Heart right ventricle (tissue), 16 donors: ENCODE measurements around the gene TLE3. TPM values are rescaled to one million over a fixed set of nuclear protein-coding genes. Genes with fewer than 3 reads are reported as not detected.

ENCODE experiments used
- ATAC-seq, 8 donors: fragments of 200-7000 bp; cut with Tn5 transposase; one replicate each; pipeline ENCODE4 v1.9.1; 2020; ENCODE audit warnings: mild to moderate bottlenecking in 8 of 8, moderate library complexity in 8 of 8, moderate number of reproducible peaks in 1 of 8
- DNase-seq, 2 donors: peaks; one replicate each; pipeline ENCODE4 v3.0.0-alpha.2; 2020
- H3K27ac ChIP-seq, 10 donors: fragments of 200-600 bp; sonication (generic) in 2 of 10; one replicate each; pipeline versions ENCODE4 v1.5.0 to v1.8.0; 2020 to 2022; ENCODE audit warnings: mild to moderate bottlenecking in 3 of 10
- H3K27me3 ChIP-seq, 7 donors: fragments of 200-600 bp; one replicate each; pipeline ENCODE4 v1.8.0; 2021 to 2022; ENCODE audit warnings: mild to moderate bottlenecking in 2 of 7
- H3K36me3 ChIP-seq, 9 donors: fragments of 200-600 bp; sonication (generic) in 1 of 9; one replicate each; pipeline versions ENCODE4 v1.5.0 to v1.8.0; 2020 to 2022; ENCODE audit warnings: mild to moderate bottlenecking in 2 of 9
- H3K4me1 ChIP-seq, 9 donors: fragments of 200-600 bp; sonication (generic) in 1 of 9; one replicate each; pipeline versions ENCODE4 v1.5.0 to v1.8.0; 2020 to 2022; ENCODE audit warnings: mild to moderate bottlenecking in 4 of 9
- H3K4me3 ChIP-seq, 10 donors: fragments of 200-600 bp; sonication (generic) in 2 of 10; one replicate each; pipeline versions ENCODE4 v1.5.0 to v1.8.0; 2020 to 2022; ENCODE audit warnings: mild to moderate bottlenecking in 7 of 10, moderate library complexity in 2 of 10
- H3K9me3 ChIP-seq, 11 donors: fragments of 200-600 bp in 10 of 11; sonication (generic) in 2 of 11; one replicate each; pipeline versions ENCODE4 v1.5.0 to v1.8.0; 2013 to 2022; ENCODE audit warnings: mild to moderate bottlenecking in 2 of 11, control low read depth in 1 of 11, moderate library complexity in 1 of 11
- WGBS, 2 donors: extraction: QIAGEN DNeasy Blood & Tissue Kit; methylation state at CpG; one replicate each; pipeline ENCODE4 v1.1.7; 2013; ENCODE audit warnings: inconsistent platforms in 1 of 2; 5-methylcytosine and 5-hydroxymethylcytosine counted together
- intact Hi-C, 10 donors: fragments of 100-400 bp; cut with DNase I; formaldehyde crosslinking; loops; one replicate each; pipeline versions ENCODE4 v1.11.1 to v1.14.2; 2022
- microRNA-seq, 2 donors: library from miRNA; unstranded; fragments of <30 nt; microRNA quantifications; one replicate each; pipeline ENCODE4 v1.2.0, GENCODE V29; 2021
- polyA plus RNA-seq, 2 donors: library from polyadenylated mRNA; stranded (reverse); fragments of 200-250 nt; gene quantifications; one replicate each; pipeline ENCODE4 v1.2.3, GENCODE V29; 2013
- total RNA-seq, 10 donors: library from RNA; stranded (reverse); fragmentation: NEBNext Ultra II Directional in 3 of 10; extraction: Animal tissue kit (Norgen Biotek cat#: 25700) in 3 of 10; gene quantifications; one replicate each; pipeline versions ENCODE4 v1.2.1 to v1.2.4, GENCODE V29; 2021 to 2023
- TF ChIP-seq, protein P1 (sequence below), 9 donors: fragments of 200-600 bp; sonication (generic) in 2 of 9; IDR thresholded peaks; one replicate each; pipeline versions ENCODE4 v1.5.0 to v1.8.0; 2021 to 2022; ENCODE audit warnings: antibody characterized with exemption in 9 of 9, mild to moderate bottlenecking in 5 of 9, moderate library complexity in 1 of 9
- donor health status: Arrhythmogenic right ventricular cardiomyopathy.
- donor health status: ischemic (EF 13 %, LVEDD 7.1; RV severe dilation, severe dysfunction).
- donor health status: healthy with polysubstance abuse.
- donor health status: DM: no; HTN: yes; CAD: no.
- donor health status: DM: no; HTN: no; CAD: no.
- donor health status: ischemic (EF 25% LVEDD 6.9; RV normal size, moderate dysfunction).
- donor health status: ischemic (EF 25% LVEDD 5.7; RV mildly dilated, moderate dysfunction).
- donor health status: healthy.
- donor health status: DM: yes; HTN: yes; CAD: no.
- donor health status: Ischemic cardiomyopathy.
- donor health status: ischemic (EF 35%, LVEDD 5.7; RV mildly dilated, moderate dysfunction).
- donor health status: nonischemic (EF 11% LVEDD 7.7; RV severe dilation, severe dysfunction).
- donor health status: DM: yes; HTN: yes; CAD: no.
- donor health status: PGD.
- donor health status: ischemic (EF 29% LVEDD 5.4; RV normal size, mild dysfunction).
- donor health status: nonischemic (EF 23%, LVEDD 6.1; RV moderate dilation, normal function).

Gene TLE3
- total and polyA plus RNA-seq, 12 donors: 7.5 to 21.7 (median 12.6) TPM

DNA sequence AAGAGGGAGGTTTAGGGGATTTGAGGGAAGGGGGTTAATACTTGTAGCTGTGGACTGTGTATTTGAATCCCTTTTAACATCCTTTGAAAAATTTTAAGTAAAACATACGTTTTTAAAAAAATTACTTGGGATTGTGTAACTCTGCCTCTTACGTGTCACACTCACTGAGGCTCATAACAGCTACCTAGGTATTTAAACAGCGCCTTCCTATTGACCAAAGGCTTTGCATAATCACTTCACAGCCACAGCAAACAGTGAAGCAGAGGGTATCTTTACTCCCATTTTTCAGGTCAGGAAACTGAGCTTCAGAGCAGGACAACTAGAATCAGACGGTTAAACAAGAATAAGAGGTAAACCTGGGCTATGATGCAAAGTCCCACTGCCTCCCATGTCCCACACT is 95.9 kb downstream of the TLE3 start:
- no peak overlapping the region for H3K4me3 ChIP-seq
- H3K27ac ChIP-seq: no peak overlapping the region
- WGBS, 2 donors: 75 to 83% methylated on average over 4 of the region's 4 CpGs
- no peaks in the 10 kb centered on the region for H3K4me1 ChIP-seq
- H3K36me3 ChIP-seq: no peaks in the 10 kb centered on the region
- TF ChIP-seq, protein P1, sequence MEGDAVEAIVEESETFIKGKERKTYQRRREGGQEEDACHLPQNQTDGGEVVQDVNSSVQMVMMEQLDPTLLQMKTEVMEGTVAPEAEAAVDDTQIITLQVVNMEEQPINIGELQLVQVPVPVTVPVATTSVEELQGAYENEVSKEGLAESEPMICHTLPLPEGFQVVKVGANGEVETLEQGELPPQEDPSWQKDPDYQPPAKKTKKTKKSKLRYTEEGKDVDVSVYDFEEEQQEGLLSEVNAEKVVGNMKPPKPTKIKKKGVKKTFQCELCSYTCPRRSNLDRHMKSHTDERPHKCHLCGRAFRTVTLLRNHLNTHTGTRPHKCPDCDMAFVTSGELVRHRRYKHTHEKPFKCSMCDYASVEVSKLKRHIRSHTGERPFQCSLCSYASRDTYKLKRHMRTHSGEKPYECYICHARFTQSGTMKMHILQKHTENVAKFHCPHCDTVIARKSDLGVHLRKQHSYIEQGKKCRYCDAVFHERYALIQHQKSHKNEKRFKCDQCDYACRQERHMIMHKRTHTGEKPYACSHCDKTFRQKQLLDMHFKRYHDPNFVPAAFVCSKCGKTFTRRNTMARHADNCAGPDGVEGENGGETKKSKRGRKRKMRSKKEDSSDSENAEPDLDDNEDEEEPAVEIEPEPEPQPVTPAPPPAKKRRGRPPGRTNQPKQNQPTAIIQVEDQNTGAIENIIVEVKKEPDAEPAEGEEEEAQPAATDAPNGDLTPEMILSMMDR (IDR thresholded peaks at IDR 0.05): no peak
- ATAC-seq (no peak), DNase-seq (no peak)
- peaks cover 0 to 13% (median 5%) of the 10 kb centered on the region in 11 donors for H3K9me3 ChIP-seq
- intact Hi-C loops: no loop called here
- H3K27me3 ChIP-seq: peaks cover 0 to 50% (median 7%) of the 10 kb centered on the region in 7 donors

GRCh38 chr15:69999392-70000085 is 98.2 kb downstream of the TLE3 start:
- H3K4me3 ChIP-seq: no peak overlapping the region
- WGBS, 2 donors: 83 to 85% methylated on average over 17 of the region's 17 CpGs
- peaks cover 0 to 17% (median 5%) of the 10 kb centered on the region in 11 donors for H3K9me3 ChIP-seq
- no peaks in the 10 kb centered on the region for H3K4me1 ChIP-seq
- DNase-seq (no peak), ATAC-seq (no peak)
- H3K27ac ChIP-seq: no peak overlapping the region
- TF ChIP-seq, protein P1 (IDR thresholded peaks at IDR 0.05): no peak
- peaks cover 0 to 52% (median 0%) of the 10 kb centered on the region in 7 donors for H3K27me3 ChIP-seq
- intact Hi-C loops: no loop called here
- no peaks in the 10 kb centered on the region for H3K36me3 ChIP-seq

- TF ChIP-seq, protein P1 (IDR thresholded peaks at IDR 0.05): no peak
- H3K4me1 ChIP-seq: no peaks in the 10 kb centered on the region
- intact Hi-C loops: no loop called here
- no peak overlapping the region for H3K4me3 ChIP-seq
- DNase-seq (no peak), ATAC-seq (no peak)
- no peaks in the 10 kb centered on the region for H3K36me3 ChIP-seq
- H3K27ac ChIP-seq: no peak overlapping the region
- 88 to 91% methylated on average over 15 of the region's 15 CpGs for WGBS, 2 donors
- peaks cover 0 to 49% (median 0%) of the 10 kb centered on the region in 7 donors for H3K27me3 ChIP-seq
- H3K9me3 ChIP-seq: peaks cover 0 to 20% (median 5%) of the 10 kb centered on the region in 11 donors
These were observed 99.0 kb downstream of the TLE3 start for GRCh38 chr15:69998541-69999391.

- intact Hi-C loops: no loop called here
- H3K27me3 ChIP-seq: peaks cover 0 to 47% (median 0%) of the 10 kb centered on the region in 7 donors
- WGBS, 2 donors: 52 to 53% methylated on average over 2 of the region's 2 CpGs
- H3K27ac ChIP-seq: no peak overlapping the region
- TF ChIP-seq, protein P1 (IDR thresholded peaks at IDR 0.05): no peak
- peak; percentile 21 to 51 for DNase-seq
- ATAC-seq: peak in 6 of 8 donors; percentile 34 to 81 (median 62)
- peaks cover 0 to 14% (median 2%) of the 10 kb centered on the region in 11 donors for H3K9me3 ChIP-seq
- H3K4me1 ChIP-seq: no peaks in the 10 kb centered on the region
- no peaks in the 10 kb centered on the region for H3K36me3 ChIP-seq
- no peak overlapping the region for H3K4me3 ChIP-seq
These were observed 99.9 kb downstream of the TLE3 start for GRCh38 chr15:69997813-69998212.

Small RNAs within 50 kb of the gene (microRNA-seq; reads per million reads assigned to microRNA genes)
- 37.8 to 43.1 reads per million in 2 donors for gene MIR629
